MM.1S (cell line): ENCODE data around the gene CREB3L1.

Experiments used
- EZH2 ChIP-seq: fragments of 300-600 bp; sonication (generic); optimal IDR thresholded peaks from 2 replicates; pipeline ENCODE3; 2017; ENCODE audit warnings: low read depth, mild to moderate bottlenecking, antibody characterized with exemption, low read length, mixed read lengths
- EZH2phosphoT487 ChIP-seq: fragments of 300-600 bp; sonication (generic); IDR thresholded peaks from 2 replicates; pipeline ENCODE4 v1.6.1; 2018; ENCODE audit warnings: antibody characterized with exemption, low read length
- TF ChIP-seq, protein P1 (sequence below): fragments of 300-600 bp; sonication (generic); IDR thresholded peaks from 2 replicates; pipeline ENCODE4 v1.5.1; 2016; ENCODE audit warnings: antibody characterized with exemption, low read length, mixed read lengths

DNA sequence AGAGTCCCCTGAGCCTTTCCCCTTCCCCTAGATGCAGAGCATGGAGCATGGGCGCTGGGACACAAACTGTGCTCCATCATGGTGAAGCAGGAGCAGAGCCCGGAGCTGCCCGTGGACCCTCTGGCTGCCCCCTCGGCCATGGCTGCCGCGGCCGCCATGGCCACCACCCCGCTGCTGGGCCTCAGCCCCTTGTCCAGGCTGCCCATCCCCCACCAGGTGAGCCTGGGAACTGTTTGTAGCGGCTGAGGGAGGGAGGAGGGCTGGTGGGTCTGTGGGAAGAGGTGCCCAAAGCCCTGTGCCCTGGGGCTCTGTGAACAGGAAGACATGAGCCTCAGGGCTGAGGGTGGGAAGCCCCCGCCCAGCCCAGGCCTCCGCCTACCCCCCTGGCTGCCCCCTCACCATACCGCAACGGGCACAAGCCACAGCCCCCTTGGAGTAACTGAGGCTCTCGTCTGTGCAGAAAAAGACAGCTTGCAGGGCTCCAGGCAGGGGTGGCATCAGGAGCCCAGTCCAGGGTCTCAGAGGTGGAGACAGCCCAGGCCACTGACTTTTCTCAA lies 30.4 kb downstream of the CREB3L1 start:
- TF ChIP-seq, protein P1, sequence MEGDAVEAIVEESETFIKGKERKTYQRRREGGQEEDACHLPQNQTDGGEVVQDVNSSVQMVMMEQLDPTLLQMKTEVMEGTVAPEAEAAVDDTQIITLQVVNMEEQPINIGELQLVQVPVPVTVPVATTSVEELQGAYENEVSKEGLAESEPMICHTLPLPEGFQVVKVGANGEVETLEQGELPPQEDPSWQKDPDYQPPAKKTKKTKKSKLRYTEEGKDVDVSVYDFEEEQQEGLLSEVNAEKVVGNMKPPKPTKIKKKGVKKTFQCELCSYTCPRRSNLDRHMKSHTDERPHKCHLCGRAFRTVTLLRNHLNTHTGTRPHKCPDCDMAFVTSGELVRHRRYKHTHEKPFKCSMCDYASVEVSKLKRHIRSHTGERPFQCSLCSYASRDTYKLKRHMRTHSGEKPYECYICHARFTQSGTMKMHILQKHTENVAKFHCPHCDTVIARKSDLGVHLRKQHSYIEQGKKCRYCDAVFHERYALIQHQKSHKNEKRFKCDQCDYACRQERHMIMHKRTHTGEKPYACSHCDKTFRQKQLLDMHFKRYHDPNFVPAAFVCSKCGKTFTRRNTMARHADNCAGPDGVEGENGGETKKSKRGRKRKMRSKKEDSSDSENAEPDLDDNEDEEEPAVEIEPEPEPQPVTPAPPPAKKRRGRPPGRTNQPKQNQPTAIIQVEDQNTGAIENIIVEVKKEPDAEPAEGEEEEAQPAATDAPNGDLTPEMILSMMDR: no peak
- no peak for TF ChIP-seq EZH2phosphoT487
- TF ChIP-seq EZH2: no peak
